T follicular helper cell (primary cell): ENCODE results near the gene SVIL.
"Not testable (repeated sequence)": the region's sequence is repeated elsewhere in the genome, so short reads cannot be mapped to it uniquely, and the experiment has no call there.

ENCODE experiments used
- DNase-seq: peaks from one replicate; pipeline ENCODE4 v3.0.0-alpha.2; 2020; ENCODE audit warnings: low read depth

The SVIL gene

DNA sequence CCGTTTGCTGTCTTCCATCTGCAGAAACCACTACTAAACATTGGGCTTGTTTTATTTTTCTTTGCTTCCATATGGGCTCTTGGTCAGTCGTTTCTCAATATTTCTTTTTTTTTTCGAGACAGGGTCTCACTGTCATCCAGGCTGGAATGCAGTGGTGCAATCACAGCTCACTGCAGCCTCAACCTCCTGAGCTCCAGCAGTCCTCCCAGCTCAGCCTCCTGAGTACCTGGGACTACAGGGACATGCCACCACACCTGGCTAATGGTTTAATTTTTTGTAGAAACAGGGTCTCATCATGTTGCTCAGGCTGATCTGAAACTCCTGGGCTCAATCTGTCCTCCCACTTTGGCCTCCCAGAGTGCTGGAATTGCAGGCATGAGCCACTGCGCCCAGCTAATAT, 182.8 kb downstream of the SVIL start:
- no peak for DNase-seq

DNA sequence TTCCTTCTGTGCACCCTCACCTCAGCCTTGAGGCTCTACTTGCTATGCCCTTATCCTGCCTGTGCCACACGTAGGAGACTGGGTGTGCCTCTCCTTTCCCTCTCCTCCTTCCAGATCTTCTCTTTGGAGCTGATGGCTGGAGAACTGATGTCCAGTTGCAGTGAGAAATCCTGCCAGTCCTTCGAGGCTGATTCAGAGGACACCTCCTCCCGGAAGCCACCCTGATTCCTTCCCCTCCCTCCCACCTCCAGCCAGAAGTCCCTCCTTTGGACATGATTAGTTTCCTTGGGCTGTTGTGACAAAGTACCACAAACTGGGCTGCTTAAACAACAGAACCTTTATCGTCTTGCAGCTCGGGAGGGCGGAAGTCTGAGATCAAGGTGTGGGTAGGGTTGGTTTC, 184.4 kb downstream of the SVIL start:
- no peak for DNase-seq

DNA sequence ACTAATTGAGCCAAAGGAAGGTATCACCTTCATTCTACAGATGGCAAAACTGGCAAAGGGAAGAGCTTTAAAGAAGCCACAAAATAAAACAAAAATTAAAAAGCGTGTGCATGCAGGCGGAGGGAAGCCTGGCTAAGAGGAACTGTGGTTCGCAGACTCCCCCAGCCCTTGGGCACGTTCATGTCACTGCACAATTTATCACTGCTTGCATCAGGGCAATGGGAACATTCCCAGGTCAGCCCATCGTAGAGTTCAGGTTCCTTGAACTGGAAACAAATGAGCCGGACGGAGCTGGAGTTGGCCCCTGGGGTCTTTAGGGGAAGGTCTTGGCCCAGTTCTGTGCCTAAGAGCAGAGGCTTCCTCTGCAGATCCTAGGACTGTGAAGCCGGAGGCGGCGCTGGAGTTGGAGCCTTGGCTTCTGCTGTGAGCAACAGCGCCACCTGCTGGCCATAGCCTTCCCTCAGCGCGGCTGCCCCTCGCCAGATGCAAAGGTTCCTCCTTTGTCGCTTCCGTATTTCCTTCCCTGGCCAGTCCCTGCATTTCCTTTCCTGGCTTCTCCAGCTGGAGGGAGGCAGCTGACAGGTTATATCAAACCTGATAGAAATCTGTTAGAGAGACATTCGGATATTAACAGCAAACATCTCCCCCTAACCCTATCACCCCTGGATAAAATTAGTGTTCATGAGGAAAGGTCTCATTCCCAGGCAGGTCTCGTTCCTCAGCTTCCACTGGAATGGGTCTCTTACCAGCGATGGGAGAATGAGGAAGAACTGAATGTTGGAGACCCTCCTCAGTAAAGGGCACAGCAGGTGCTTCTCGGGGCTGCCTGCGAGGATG, 185.8 kb downstream of the SVIL start:
- peak; percentile 57 for DNase-seq

DNA sequence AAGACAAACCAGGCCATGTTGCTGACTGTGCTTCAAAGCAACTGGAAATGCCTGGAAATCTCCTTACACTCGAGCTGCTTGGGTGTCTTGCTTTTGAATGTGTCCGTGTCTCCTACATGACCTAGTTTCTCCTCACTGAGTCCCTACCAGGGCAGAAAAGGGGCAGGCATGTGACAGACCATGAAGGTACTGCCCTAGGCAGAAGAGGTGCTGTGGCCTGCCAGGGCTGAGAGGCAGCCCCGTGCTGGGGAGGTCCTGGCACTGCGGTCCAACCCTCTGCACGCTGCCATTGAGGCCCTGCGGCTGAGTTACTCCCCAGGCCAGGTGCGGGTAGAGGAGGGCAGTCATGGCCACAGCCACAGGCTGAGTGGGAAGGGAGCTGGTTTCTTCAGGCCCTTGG, 186.6 kb downstream of the SVIL start:
- no peak for DNase-seq

DNA sequence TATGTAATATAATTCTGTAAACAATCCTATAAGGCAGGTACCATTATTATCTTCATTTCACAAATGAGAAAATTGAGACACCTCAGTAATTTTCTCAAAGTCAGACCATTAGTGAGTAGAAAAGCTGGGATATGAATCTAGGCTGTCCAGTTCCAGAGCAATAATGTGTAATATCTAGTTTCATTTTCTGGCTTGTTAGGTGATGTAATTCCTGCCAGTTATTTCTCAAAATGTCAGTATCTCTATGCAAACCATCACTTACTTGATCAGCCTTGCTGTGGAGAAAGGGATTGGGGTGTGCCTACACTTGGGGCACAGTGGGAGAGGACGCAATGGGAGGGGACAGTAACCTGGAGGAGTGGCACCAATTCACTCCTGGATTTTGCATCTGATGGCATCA, 188.4 kb downstream of the SVIL start:
- DNase-seq, result no peak

DNA sequence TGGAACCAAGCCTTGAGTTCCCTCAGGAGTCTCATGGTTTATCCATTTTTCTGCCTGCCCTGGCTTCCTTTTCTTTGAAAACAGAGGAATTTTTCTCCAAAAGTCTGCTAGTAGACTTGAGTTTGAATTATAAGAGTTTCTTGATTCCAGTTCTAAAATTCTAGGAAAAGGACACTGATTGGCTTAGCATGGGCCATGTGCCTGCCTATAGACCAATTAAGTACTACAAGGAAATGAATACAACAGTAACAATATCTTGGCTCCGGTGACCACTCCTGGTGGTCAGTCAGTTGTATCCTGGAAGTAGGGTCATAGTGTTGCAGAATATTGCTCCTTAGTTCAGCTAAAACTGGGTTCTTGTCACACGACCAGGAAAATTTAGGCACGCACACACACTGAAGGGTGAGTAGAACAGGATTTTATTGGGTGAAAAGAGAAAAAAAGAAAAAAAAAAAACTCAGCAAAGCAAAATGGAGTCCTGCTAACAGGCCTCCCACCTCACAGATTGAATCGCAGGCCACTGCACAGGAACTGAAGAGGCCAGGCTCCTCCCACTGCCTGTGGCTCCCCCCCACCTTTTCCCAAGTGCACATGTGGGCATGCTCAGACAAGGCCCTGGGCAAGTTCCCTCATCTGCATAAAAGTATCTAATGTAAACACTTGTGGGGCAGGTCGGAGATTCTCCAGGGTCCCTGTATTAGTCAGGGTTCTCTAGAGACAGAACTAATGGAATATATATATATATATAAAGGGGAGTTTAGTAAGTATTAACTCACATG, 190.8 kb downstream of the SVIL start:
- no peak for DNase-seq

DNA sequence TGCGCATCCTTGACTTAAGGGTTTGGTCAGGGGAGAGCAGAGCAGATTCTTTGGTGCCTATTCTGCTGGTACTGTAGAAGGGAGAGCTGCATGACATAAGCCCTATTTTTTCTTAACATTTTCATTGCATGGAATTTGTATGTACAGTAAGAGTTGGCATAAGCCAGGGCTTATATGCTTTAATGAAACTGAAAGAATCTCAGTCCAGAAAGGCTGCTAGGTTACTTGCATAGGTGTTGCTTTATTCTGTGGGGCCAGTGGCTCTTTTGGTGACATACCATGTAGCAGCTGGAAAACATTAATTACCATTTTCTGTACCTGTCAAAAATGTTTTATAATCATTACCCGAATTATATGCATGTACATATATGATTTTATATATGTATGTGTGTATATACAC, 193.8 kb downstream of the SVIL start:
- no peak for DNase-seq

DNA sequence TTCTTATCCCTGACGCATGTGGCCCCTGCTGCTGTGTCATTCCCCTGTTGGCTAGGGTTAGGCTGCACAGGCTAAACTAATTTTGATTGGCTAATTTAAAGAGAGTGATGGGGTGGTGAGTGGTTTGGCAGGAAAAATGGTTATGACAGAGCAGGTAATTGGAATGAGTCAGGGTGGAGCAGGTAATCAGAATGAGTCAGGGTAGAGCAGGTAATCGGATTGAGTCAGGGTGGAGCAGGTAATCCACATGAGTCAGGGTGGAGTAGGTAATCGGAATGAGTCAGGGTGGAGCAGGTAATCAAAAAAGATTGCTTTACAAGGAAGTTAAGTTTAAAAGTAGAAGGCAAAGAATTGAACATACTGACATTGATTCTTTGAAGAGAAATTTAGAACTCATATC, 195.8 kb downstream of the SVIL start:
- not testable (repeated sequence) for DNase-seq

DNA sequence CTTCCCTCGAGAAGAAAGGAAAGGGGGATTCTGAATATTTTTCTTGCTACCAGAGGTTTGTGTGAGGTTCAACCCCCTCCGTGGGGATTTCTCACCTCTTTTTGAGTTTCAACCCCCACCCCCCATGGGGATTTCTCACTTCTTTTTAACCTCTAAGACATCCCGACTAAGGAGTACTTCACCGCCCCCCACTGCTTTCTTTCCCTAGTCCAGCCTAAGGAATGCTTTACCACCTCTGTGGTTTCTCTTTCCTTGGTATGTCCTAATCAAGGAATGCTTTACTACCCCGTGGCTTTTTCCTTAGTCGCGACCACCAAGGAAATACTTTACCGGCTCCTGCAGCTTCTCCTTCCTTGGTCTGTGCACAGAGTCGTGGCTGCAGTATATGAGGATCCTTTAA, 196.5 kb downstream of the SVIL start:
- DNase-seq, result no peak

DNA sequence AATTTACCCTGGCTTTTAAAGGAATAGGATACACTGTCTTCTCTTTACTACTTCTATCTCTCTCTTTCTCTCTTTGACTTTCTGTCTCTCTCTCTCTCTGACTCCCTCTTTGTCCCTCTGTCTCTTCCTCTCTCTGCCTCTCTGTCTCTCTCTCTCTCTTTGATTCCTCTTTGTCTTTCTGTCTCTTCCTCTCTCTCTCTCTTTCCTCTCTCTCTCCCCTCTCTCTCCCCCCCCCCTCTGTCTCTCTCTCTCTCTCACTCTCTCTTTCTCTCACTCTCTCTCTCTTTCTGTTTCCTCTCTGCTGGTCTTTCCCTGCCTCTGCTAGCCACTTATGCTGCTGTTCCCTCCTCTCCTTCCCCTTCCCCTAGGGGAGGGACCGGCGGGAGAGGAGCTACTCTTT, 196.9 kb downstream of the SVIL start:
- no peak for DNase-seq

DNA sequence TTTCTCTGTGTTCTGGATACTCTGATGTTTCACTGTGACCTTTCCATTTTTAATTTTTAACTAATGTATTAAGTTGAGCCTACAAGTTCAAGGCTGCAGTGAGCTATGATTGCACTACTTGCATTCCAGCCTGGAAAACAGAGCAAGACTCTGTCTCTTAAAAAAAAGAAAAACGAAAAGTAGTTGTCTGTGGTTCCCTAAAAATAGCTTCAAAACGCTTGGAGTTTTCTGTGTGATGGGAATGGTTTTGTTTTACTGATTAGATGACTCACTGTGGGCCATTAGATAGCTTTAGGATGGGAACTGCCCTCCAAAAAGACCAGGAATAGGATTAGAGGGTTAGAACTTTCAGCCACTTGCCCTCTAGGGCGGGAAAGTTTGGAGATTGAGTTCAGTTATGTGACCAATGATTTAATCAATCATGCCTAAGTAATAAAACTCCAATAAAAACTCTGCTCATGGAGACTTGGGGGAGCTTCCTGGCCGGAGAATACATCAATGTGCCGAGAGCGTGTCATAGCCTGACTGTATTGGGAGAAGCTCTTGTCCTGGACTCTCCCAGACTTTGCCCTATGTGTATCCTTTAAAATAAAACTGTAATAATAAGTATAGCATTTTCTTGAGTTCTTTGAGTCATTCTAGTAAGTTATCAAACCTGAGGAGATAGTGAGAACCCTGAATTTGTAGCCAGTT, 198.8 kb downstream of the SVIL start:
- no peak for DNase-seq

DNA sequence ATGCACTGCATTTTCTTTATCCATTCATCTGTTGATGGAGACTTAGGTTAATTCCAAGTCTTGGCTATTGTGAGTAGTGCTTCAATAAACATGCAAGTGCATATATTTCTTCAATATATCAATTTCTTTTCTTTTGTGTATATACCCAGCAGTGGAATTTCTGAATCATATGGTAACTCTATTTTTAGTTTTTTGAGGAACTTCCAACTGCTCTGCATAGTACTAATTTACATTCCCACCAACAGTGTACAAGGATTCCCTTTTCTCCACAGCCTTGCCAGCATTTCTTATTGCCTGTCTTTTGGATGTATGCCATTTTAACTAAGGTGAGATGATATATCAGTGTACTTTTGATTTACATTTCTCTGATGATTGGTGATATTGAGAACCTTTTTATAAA, 200.7 kb downstream of the SVIL start:
- DNase-seq, result no peak

DNA sequence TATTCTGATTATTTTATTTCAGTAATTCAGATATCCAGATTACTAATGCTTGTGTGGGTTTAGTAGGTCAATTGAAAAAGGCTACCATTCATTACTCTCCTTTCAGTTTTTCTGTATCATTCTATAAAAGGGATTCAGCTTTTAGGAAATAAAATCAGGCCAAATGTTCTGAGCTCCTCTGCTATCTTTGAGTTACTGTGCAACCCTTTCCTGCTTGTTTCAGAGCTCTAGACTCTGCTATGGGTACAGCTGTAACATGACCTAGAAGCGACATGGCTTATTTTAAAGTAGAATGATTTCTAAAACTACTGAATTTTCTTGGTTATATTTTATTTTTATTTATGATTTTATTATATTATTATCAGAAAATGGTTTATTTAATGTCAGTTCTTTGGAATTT, 203.1 kb downstream of the SVIL start:
- no peak for DNase-seq

DNA sequence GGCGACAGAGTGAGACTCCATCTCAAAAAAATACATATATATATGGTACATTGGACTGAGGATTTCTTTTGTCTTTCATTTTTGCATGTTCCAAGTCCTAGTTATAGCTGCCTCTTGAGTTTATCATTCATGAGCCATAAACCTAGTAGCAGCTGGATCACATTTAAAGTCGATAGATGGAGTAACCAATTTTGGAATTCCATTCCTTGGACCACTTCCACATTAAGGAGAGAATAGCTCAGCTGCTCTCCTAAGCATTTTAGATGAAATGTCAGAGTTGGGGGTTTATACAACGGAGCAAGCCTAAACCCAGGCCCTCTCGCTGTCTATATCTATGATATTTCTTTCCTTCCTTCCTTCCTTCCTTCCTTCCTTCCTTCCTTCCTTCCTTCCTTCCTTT, 204.7 kb downstream of the SVIL start:
- no peak for DNase-seq

DNA sequence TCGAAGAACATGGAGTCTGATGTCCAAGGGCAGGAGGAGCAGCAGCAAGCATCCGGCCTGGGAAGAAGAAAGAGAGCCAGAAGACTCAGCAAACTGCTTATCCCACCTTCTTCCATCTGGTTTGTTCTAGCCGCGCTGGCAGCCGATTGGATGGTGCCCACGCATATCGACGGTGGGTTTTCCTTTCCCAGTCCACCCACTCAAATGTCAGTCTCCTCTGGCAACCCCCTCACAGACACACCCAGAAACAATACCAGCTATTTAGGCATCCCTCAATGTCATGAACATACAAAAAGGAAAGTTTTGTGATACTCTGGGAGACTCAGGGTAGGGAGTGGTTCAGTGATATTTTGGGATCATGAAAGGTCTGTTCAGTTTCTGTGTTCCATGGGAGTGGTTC, 206.3 kb downstream of the SVIL start:
- DNase-seq, result no peak

DNA sequence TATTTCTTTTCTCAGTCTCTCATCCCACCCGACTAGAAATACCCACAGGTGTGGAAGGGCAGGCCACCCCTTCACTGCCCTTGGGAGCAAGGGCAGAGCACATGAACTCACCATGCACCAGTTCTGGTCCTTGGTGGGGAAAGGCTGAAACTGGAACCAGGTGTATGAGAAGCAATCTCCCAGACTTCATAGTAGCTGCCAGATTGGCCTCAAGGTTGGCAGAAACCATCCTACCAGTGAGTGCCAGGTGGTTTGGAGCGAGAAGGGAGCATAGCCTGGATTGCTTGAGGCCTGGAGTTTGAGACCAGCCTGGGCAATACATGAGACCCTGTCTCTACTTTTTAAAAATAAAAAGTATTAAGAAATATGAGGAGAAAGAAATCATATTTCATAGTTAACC, 207.1 kb downstream of the SVIL start:
- no peak for DNase-seq

DNA sequence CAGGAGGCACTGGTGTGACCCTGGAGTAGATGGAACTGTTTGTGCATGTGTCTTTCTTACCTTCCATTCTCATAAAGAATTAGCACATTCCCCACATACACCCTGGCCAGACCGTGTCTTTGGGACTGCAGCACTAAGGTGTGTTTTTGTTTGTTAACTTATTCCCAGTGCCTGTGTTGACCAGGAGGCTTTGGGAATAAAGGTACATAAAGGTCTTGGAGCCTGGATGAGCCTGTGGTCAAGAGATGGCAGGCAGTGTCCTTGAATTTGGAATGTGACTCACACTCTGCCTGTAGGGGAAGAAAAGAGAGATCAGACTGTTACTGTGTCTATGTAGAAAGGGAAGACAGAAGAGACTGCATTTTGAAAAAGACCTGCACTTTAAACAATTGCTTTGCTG, 208.4 kb downstream of the SVIL start:
- DNase-seq, result no peak

DNA sequence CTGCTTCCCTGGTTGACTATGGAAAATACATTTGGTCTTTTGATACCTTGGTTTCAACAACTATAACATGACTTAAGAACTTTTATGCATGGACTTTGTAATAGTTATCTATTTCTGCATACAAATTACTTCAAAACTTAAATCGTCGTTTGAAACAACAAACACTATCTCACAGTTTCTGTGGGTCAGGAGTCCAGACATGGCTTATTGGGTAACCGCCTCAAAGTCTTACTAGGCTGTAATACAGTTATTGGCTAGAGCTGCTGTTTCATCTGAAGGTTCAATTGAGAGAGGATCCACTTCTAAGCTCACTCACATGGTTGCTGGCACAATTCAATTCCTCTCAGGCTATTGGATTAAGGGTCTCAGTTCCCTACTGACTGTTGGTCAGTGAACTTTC, 210.8 kb downstream of the SVIL start:
- DNase-seq, result no peak

DNA sequence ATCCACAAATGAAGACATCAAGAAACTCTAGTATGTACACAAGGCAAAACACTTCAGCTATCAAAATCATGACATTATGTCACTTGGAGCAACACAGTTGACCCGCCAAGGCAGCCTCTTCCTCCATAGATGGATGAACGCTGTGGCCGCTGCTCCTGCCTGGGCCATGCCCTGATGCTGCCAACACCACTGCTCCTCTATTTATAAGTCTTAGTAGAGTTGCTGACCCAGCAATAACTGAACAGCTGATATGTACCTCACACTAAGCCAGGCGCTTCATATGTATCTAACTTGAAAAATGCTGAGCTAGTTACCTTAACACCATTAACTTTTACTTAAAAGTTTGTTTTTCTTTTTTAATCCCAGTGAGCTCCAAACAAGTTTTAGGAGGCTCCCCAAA, 214.0 kb downstream of the SVIL start:
- DNase-seq, result no peak

DNA sequence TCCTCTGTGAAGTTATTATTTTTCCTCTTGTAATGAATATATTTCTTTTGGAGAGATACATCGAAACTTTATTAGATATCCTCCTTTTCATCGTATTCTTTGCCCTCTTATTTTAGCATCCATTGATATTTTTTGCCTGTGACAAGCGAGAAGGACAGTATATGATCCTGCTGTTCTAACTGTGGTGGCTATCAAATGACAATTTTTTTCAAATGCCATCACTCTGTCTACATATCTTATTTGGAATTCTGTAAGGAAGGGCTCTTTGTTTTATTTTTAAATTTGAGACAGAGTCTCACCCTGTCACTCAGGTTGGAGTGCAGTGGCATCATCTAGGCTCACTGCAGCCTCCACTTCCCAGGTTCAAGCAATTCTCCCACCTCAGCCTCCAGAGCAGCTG, 217.4 kb downstream of the SVIL start:
- DNase-seq, result no peak

DNA sequence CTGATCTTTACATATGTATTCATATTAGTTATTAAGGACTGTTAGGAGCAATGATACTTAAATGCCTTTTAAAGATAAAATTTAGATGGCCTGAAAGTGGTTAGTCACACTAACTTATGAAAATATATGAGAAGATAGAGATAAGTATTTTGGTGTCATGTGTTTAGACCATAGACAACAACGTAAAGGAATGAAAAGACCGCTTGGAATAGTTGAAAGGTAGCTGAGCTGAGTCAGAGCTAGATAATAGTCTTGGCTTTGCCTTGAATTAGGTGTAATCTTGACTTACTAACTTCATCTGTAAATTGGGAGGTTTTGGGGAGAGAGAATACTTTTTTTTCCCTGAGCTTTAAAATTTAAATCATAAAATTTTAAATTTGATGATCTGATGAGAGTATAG, 218.9 kb downstream of the SVIL start:
- DNase-seq, result no peak

DNA sequence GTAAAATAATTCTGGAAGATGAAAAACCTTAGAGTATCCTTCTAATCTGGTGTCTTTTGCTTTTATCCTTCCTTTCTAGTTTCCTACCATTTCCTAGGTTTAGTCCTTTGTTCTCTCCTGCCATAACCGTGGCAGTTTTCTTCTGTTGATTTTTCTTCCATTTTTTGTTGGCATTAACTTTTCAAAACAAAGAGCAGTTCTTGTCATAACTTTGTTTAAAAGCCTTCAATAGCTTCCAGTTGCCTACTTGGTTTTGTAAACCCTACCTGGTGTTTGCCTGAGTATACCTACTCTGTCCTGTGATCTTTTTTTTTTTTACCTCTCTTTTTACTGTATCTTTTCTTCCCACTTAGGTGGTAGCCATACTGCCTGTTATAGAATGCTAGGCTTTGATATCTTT, 220.3 kb downstream of the SVIL start:
- no peak for DNase-seq

DNA sequence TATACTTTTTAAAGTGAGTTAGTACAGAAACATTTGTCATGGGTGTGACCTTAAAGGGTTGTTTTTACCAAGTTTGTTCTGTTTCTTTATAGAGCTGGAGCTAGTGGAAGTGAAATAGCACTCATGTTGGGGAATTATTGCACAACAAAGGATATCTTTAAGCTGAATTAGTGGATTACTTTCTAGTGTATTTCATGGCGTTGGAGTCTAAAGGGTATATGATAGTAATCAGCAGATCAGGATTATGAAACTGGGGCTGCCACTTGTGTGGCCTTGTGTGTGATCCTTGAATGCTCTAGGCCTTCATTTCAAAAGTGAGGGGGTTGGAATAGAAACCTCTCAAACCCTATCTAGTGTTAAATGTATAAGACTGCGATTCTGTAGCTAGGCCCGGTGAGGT, 222.3 kb downstream of the SVIL start:
- no peak for DNase-seq
